ENCODE results near the gene GALNTL6. TPM values are rescaled to one million over a fixed set of nuclear protein-coding genes. Genes with fewer than 3 reads are reported as not detected.

GALNTL6 gene
- total and polyA plus RNA-seq, 9 of the 15 experiments (the other 6 are each of a cell fraction or from before 2014, with no cell fraction given): 0.18 to 0.50 (median 0.29) TPM

- TF ChIP-seq CEBPZ (IDR thresholded peaks at IDR 0.05; ENCODE audit: borderline replicate concordance, low read depth, low read length) (no peak), POLR3A (IDR thresholded peaks at IDR 0.05; ENCODE audit: borderline replicate concordance, extremely low read depth, insufficient read depth, insufficient read length) (no peak), BDP1 (IDR thresholded peaks at IDR 0.05; ENCODE audit: insufficient read depth, insufficient read length) (no peak), MEF2A (IDR thresholded peaks at IDR 0.05; ENCODE audit: control insufficient read depth, low read depth, low read length) (no peak), ZNF121 (CRISPR knock-in tag; conservative IDR thresholded peaks at IDR 0.05) (no peak), ZBTB5 (IDR thresholded peaks at IDR 0.05) (no peak), YY1 (IDR thresholded peaks at IDR 0.05; ENCODE audit: borderline replicate concordance in 1 of 3, control insufficient read depth in 1 of 3, extremely low read depth in 1 of 3, insufficient read depth in 3 of 3, insufficient read length in 1 of 3, insufficient replicate concordance in 2 of 3, low read depth in 1 of 3, low read length in 2 of 3) (no peak), CEBPG (CRISPR knock-in tag; IDR thresholded peaks at IDR 0.05) (no peak), CEBPG (tag; conservative IDR thresholded peaks at IDR 0.05 in 1 of 2, IDR thresholded peaks at IDR 0.05 in 1 of 2) (no peak), PHB (CRISPR knock-in tag; IDR thresholded peaks at IDR 0.05) (no peak), ARID3B (CRISPR knock-in tag; IDR thresholded peaks at IDR 0.05; ENCODE audit: borderline replicate concordance) (no peak), YBX1 (IDR thresholded peaks at IDR 0.05) (no peak), SNIP1 (IDR thresholded peaks at IDR 0.05; ENCODE audit: low read depth) (no peak), TEAD1 (CRISPR knock-in tag; IDR thresholded peaks at IDR 0.05) (no peak), NCOA2 (IDR thresholded peaks at IDR 0.05; ENCODE audit: partially characterized antibody in 2 of 2) (no peak), SLC30A9 (CRISPR knock-in tag; IDR thresholded peaks at IDR 0.05) (no peak), PHF20 (IDR thresholded peaks at IDR 0.05; ENCODE audit: partially characterized antibody) (no peak), ZNF76 (CRISPR knock-in tag; IDR thresholded peaks at IDR 0.05; ENCODE audit: borderline replicate concordance) (no peak), ZNF561 (CRISPR knock-in tag; conservative IDR thresholded peaks at IDR 0.05) (no peak), SIRT6 (IDR thresholded peaks at IDR 0.05; ENCODE audit: low read depth, low read length) (no peak), SNRNP70 (optimal IDR thresholded peaks at IDR 0.05; ENCODE audit: low read depth, low read length) (no peak)
Observed at GRCh38 chr4:172143605-172144314, 330.6 kb downstream of the GALNTL6 start (continued).

Measured in K562 (cell line).